Activated naive CD4-positive, alpha-beta T cell treated with anti-CD3 and anti-CD28 coated beads, Interleukin-2, amount 50 U/mL, for 16 hours (primary cell): ENCODE measurements around the gene TOX2.

ENCODE experiments used
- DNase-seq: peaks from one replicate; pipeline ENCODE4 v3.0.0-alpha.2; 2020

Gene TOX2

DNA sequence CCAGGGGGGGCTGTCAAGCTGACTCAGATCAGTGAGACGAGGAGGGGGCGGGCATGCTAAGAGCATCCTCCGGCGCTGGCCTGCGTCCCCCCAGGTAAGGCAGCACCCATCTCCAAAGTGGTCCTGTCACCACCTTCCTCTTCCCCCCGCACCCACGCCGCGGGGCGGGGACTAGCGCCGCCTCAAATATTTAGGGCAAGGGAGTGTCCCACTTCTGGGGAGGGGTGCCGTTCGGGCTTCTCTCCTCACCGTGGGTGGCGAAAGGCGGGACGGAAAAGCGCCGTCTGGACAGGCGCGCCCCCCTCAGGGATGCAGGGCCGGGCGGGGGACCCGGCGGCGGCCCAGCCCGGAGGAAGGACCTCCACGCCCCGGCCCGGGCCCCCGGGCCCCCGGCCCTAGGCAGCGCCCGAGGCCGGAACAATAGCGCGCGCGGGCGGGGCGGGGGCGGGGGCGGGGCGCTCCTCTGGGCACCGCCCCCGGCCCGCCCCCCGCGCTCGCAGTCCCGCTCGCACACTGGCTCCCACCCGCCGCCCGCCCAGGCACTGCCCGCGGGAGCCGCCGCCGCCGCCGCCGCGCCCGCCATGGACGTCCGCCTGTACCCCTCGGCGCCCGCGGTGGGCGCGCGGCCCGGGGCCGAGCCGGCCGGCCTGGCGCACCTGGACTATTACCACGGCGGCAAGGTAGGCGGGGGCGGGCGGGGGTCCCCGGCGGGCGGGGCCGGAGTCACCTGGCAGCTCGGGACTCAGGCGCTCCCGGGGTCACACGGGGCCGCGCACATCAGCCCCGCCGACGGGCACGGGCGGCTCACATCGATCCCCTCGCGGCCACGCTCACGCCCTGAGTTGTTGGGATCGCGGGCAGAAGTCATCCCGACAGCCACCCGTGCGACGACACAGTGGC is at the start of gene TOX2:
Gene TOX2 (plus strand): TSS at position 542 of the 900 bp plus-strand sequence. CDS start 40 bp downstream, at position 582.
- DNase-seq, result peak; percentile 50

DNA sequence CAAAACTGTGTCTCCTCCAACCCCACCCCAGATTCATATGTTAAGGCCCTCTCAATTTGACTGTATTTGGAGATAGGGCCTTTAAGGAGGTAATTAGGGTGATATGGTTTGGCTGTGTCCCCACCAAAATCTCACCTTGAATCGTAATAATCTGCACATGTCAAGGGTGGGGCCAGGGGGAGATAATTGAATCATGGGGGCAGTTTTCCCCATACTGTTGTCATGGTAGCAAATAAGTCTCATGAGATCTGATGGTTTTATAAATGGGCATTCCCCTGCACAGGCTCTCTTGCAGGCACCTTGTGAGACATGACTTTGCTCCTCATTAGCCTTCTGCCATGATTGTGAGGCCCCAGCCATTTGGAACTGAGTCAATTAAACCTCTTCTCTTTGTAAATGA is 46.6 kb upstream of the TOX2 start:
- no peak for DNase-seq

GRCh38 chr20:43870484-43870883 is 44.2 kb upstream of the TOX2 start:
- DNase-seq, result no peak

- DNase-seq, result no peak
These were observed 35.9 kb upstream of the TOX2 start for GRCh38 chr20:43878776-43879175.

DNA sequence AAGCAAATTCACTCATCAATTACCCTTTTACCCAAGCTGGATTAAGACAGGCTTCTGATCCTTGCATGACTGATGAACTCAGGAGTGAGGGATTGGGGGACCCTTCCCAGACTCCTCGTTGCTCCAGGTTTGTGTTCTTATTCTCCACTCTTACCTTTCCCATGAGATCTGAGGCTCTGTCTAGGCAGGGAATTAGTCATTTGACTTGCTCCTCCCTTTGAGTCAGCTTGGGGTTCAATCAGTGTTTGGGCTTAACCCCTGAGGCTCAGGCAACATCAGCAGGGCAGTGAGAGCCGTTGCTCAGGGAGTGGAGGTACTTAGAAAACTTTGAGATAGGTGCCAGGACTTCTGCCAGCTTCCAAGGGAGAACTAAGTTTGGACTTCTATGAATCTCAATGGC is 20.7 kb upstream of the TOX2 start:
- no peak for DNase-seq

GRCh38 chr20:43894491-43894890 is 20.2 kb upstream of the TOX2 start:
- DNase-seq, result no peak

DNA sequence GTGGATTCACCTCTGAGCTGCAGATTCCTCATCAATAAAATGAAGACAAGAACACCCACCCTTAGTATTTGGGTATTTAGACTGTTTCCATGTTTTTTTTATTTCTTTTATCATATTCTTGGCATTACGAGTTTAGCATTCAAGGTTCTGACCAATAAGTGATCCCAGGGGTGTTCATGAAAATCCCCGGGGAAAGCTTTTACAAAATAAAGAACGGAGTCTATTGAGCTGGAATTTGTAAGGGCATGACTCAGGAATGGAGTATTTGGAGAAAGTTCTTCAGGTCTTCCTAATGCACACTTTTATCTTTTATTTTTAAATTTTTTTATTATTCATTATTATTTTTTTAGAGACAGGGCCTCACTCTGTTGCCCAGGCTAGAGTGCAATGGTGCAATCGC is 19.4 kb upstream of the TOX2 start:
- DNase-seq, result no peak

DNA sequence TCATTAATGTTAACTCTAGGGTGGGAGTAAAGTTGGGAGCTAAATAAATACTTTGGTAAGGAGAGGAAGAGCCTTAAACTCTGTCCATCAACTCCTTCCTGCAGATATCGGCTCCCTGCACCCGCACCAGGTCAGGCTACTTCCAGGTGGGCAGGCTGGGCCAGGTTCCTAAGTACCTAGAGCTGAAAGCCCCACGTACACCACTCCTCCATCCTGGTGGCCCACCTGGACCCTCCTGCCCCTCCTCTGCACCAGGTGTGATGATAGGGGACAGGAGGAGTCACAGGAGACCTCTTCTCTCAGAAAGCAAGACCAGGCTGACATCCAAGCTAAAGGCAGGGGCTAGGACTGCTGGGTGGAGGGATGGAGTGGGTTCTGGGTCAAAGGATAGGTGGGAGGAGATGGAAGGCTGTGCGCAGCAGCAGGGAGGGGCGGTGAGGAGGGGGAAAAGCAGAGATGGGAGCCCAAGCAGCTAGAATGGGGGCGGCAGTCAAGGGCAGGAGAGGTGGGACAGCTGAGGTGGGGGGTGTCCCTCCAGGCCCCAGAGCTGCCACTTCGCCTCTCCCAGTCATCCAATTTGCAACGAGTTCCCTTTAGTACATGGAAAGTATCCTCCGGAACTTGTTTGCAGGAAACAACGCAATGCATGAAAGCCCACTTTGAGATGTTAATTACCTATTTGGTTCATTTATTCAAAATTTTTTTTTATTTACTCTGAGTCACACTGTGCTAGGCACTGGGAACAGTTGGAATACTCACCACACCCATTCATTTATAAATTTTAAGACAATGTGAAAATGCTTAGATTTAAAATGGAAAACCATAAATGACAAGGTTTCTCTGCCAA is 15.2 kb upstream of the TOX2 start:
- DNase-seq, result no peak

- no peak for DNase-seq
These were observed 14.6 kb upstream of the TOX2 start for GRCh38 chr20:43900121-43900466.

DNA sequence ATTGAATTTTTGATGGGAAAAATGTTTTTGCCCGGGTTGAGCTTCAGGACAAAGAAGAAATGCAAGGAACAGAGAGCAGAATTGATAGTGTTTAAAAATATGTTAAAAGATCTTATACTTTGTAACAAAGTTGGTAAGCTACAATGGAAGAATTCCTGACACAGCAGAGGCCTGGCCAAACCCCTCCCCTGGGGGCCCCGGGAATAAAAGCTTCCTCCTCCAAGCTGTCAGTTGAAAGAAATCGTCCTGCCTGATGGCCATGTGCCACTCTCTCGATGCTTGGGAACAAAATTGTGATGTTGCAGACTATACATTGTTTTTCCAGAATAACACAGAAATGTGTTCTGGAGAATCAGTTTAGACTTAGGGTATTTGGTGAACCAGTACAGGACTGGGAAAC is 14.2 kb upstream of the TOX2 start:
- no peak for DNase-seq

DNA sequence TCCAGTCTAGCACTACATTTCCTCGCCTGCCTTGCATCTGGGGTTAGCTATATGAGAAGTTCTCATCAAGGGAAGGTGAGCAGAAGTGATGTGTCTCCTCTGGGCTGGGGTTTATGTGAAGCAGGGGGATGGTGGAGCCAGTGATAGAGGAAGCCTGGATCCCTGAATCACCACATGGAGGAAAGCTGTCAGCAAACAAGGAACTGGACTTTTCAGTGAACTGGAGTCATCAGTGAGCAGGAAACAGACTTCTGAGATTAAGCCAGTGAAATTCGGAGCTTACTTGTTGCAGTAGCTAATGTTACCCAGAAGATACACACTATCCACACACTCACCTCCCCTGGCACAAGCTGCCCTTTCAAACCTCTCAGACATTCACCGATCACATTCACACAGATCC is 13.4 kb upstream of the TOX2 start:
- no peak for DNase-seq

GRCh38 chr20:43903953-43904826 is 10.5 kb upstream of the TOX2 start:
- DNase-seq, result no peak

DNA sequence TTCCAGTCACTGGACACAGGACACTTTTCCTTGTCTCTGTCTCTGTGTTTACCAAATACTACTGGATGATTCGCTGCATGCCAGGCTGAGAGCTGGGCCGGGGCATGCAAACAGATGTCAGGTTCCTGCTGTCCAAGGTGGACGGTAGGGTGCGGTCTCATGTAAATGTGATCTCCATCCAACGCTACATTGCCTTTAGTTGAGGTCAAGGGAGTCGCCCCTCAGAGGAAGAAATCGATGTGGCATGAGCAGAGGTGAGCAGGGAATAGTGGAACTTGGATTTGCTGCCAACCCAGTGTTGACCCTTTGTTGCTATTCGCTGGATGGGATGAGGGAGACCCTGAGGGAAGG is 9.8 kb upstream of the TOX2 start:
- no peak for DNase-seq

DNA sequence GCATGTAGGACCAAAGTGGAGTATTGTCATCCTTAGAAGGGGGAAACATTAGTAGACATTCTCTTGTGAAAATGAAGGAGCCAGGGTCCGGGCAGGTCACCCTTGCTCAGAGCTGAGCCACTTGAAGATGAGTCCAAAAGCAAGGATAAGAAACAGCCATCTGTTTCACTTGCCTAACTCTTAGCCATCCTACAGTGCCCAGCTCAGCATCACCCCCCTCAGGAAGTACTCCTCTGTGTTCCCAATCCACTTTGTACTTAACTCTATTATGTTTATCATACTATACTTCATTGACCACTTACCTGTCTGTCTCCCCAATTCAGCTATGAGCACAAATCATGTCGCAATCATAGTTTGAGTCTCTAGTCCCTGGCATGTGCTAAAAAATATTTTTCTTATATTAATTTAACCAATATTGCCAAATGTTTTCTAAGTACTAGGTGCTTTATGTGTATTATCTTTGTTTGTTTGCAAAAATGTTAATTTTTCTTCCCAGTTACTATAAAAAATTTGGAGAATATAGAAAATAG is 8.1 kb upstream of the TOX2 start:
- no peak for DNase-seq

DNA sequence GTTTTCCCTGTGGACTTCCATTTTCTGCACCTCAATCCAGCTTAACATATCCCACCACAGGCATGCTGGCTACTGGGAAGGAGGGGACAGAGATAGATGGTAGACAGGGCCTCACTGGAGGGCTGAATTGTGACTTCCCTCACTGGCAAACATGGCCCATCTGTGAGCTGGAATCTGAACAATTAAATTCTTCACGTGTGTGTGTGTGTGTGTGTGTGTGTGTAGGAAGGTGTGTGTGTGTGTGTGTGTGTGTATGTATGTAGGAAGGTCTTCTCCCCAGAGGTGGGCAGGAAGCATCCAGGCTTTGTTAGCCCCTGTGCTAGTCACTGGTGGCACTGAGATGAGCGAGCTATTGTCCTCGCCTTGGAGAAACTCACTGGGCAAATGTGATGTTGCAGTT is 5.4 kb upstream of the TOX2 start:
- DNase-seq, result no peak

- DNase-seq, result no peak
These were observed 4.9 kb upstream of the TOX2 start for GRCh38 chr20:43909720-43910119.

GRCh38 chr20:43910564-43910963 is 4.1 kb upstream of the TOX2 start:
- DNase-seq, result no peak

DNA sequence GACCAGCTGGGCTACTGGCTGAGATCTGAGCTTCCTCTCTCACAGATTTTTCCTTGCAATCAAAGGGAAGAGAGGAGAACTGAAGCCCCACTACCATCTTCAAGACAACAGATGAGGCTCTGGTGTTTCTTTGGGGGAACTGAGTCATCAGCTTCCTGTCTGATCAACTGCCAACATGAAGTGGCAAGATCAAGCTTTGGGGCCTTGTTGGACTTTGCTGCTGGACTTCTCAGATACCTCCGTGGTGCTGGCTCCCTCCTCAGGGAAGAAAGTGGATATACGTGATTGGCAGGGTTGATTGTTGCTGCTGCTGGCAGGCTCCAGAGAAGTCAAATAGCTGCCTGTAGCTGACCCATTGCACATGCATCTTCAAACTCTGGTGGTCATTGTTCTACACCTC is 3.6 kb upstream of the TOX2 start:
- DNase-seq, result no peak

- DNase-seq, result no peak
These were observed 1.2 kb upstream of the TOX2 start for GRCh38 chr20:43913291-43914025.

GRCh38 chr20:43915211-43916072 is 790 bp downstream of the TOX2 start:
- DNase-seq, result peak; percentile 53
